Astrocyte of the spinal cord (primary cell): Measurements from ENCODE around the gene IGSF9B.

Source experiments
- DNase-seq: peaks from one replicate; pipeline ENCODE4 v3.0.0; 2011; ENCODE audit warnings: low read depth, low spot score
- H3K4me3 ChIP-seq: 2 replicates; pipeline ENCODE4 v1.5.1; 2011; ENCODE audit warnings: low read depth, mild to moderate bottlenecking, low read length, moderate library complexity
- CTCF ChIP-seq: IDR thresholded peaks from 2 replicates; pipeline ENCODE4 v1.5.1; 2012; ENCODE audit warnings: low read depth, mild to moderate bottlenecking, low read length, inconsistent platforms
- in situ Hi-C: cut with HindIII; loops from 2 replicates; pipeline ENCODE4 v1.10.0; 2017; ENCODE audit warnings: low sequenced_read_pairs

IGSF9B gene

GRCh38 chr11:133900176-133901105 lies 56.3 kb downstream of the IGSF9B start:
- in situ Hi-C loops: no loop called here
- H3K4me3 ChIP-seq: no peak overlapping the region
- no peak for DNase-seq
- TF ChIP-seq CTCF: no peak

GRCh38 chr11:133898770-133899115 lies 58.0 kb downstream of the IGSF9B start:
- no peak for TF ChIP-seq CTCF
- no peak for DNase-seq
- no peak overlapping the region for H3K4me3 ChIP-seq
- in situ Hi-C loops: no loop called here

GRCh38 chr11:133898031-133898769 lies 58.6 kb downstream of the IGSF9B start:
- DNase-seq: no peak
- in situ Hi-C loops: no loop called here
- no peak overlapping the region for H3K4me3 ChIP-seq
- TF ChIP-seq CTCF: no peak

- no peak for TF ChIP-seq CTCF
- no peak overlapping the region for H3K4me3 ChIP-seq
- DNase-seq: no peak
- in situ Hi-C loops: no loop called here
Observed at GRCh38 chr11:133897331-133897650, 59.5 kb downstream of the IGSF9B start.

- DNase-seq: no peak
- TF ChIP-seq CTCF: no peak
- in situ Hi-C loops: no loop called here
Observed at GRCh38 chr11:133896642-133897330, 60.0 kb downstream of the IGSF9B start.

GRCh38 chr11:133896028-133896427 lies 60.7 kb downstream of the IGSF9B start:
- no peak overlapping the region for H3K4me3 ChIP-seq
- in situ Hi-C loops: no loop called here
- TF ChIP-seq CTCF: no peak
- DNase-seq: no peak

More at GRCh38 chr11:133896642-133897330, 60.0 kb downstream of the IGSF9B start:
- H3K4me3 ChIP-seq: no peak overlapping the region
